Astrocyte (in vitro differentiated cells and primary cell): Measurements from ENCODE around the gene SMIM44.

Experiments used
- CTCF ChIP-seq: IDR thresholded peaks from 2 replicates; pipeline ENCODE4 v1.5.1; 2011; ENCODE audit warnings: low read depth, mild to moderate bottlenecking, inconsistent platforms, low read length, moderate library complexity; ENCODE audit not compliant: insufficient read depth
- EZH2 ChIP-seq: IDR thresholded peaks from 2 replicates; pipeline ENCODE4 v1.6.1; 2012; ENCODE audit warnings: mild to moderate bottlenecking, low read length, inconsistent platforms; ENCODE audit not compliant: insufficient read depth

- TF ChIP-seq CTCF (no peak), EZH2 (no peak)
Observed at GRCh38 chr19:3528539-3529211, 45.4 kb upstream of the SMIM44 start.
